K562 (cell line): ENCODE measurements around the gene ADAMTS15. TPM values are rescaled to one million over a fixed set of nuclear protein-coding genes. Genes with fewer than 3 reads are reported as not detected.

ENCODE experiments used
- CHD7 ChIP-seq: fragments of 200-600 bp; sonication (generic); IDR thresholded peaks from one replicate; pipeline ENCODE4 v1.6.1; 2012; ENCODE audit warnings: mild to moderate bottlenecking, low read depth, low read length, inconsistent platforms
- PTRF ChIP-seq: fragments of 450-650 bp; IDR thresholded peaks from 2 replicates; pipeline ENCODE4 v1.6.1; 2016; ENCODE audit warnings: mild to moderate bottlenecking, missing genetic modification characterization, missing compliant biosample characterization
- RBM17 ChIP-seq: fragments of 200-400 bp; formaldehyde crosslinking; IDR thresholded peaks from 2 replicates; pipeline ENCODE4 v1.6.1; 2017; ENCODE audit warnings: low read depth, mild to moderate bottlenecking, low read length, borderline replicate concordance
- TSC22D4 ChIP-seq: fragments of 450-650 bp; IDR thresholded peaks from 2 replicates; pipeline ENCODE4 v1.6.1; 2016; ENCODE audit warnings: missing genetic modification characterization, missing biosample characterization, control low read depth
- polyA plus RNA-seq, 8 experiments: library from polyadenylated mRNA; depleted of rRNA in 4 of 8; stranded (reverse) in 5 of 8; unstranded in 3 of 8; fragments of >200 nt; fragmentation: Nextera tagmentation in 2 of 8; fragmentation: Illumina TruSeq in 1 of 8; extraction: Ambion mirVana in 2 of 8; extraction: Trizol in 1 of 8; gene quantifications; 2 replicates each; pipeline versions ENCODE4 v1.2.1 to v1.2.3, GENCODE V29; 2011 to 2014; ENCODE audit warnings: inconsistent platforms in 1 of 8, missing spikeins in 1 of 8
- total RNA-seq, 7 experiments: library from RNA; depleted of rRNA in 6 of 7; stranded (reverse); fragments of >200 nt in 6 of 7; fragmentation: Illumina TruSeq in 2 of 7; extraction: Trizol in 2 of 7; gene quantifications; 2 replicates each; pipeline versions ENCODE4 v1.2.1 to v1.2.3, GENCODE V29; 2011 to 2021; ENCODE audit warnings: low replicate concordance in 1 of 7
- TF ChIP-seq, protein P1 (sequence below), 2 experiments: IDR thresholded peaks; 2 replicates each; pipeline ENCODE4 v1.6.1; 2011; ENCODE audit warnings: borderline replicate concordance in 1 of 2, control low read depth in 1 of 2, low read depth in 1 of 2, low read length in 1 of 2, mild to moderate bottlenecking in 1 of 2, mixed read lengths in 1 of 2, moderate library complexity in 1 of 2; ENCODE audit not compliant: insufficient read depth in 1 of 2, insufficient read length in 1 of 2, poor library complexity in 1 of 2, severe bottlenecking in 1 of 2; ENCODE audit errors: extremely low read depth in 1 of 2

Gene ADAMTS15
- total and polyA plus RNA-seq, 9 of the 15 experiments (the other 6 are each of a cell fraction or from before 2014, with no cell fraction given), result 0.04 TPM; not detected in 8

DNA sequence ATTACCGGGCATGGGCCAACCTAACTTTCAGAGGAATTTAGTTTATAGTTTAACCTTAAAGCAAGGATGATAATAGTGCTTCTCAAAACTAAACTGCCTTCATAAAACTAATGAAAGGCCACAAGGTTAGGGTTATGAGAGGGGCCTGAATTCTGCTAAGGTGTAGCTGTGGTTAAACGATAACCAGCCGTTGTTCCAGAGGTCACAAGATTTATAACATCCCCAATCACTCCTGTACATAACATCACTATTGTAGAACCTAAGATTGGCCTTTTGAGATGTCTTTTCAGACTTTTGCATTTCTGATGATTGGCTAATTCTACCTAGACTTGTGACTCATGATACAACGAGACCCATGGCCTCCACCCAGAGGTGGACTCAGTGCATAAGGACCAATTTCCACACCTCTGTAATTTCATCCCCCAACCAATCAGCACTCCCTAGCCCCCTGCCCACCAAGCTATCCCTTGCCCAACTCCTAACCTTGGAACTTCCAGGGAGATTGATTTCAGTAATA, 69.8 kb downstream of the ADAMTS15 start (continued):
- TF ChIP-seq CHD7, result no peak
- TF ChIP-seq TSC22D4 (tag), result no peak
- TF ChIP-seq, protein P1, sequence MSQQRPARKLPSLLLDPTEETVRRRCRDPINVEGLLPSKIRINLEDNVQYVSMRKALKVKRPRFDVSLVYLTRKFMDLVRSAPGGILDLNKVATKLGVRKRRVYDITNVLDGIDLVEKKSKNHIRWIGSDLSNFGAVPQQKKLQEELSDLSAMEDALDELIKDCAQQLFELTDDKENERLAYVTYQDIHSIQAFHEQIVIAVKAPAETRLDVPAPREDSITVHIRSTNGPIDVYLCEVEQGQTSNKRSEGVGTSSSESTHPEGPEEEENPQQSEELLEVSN (IDR thresholded peaks at IDR 0.05; ENCODE audit: borderline replicate concordance in 1 of 2, extremely low read depth in 1 of 2, insufficient read depth in 1 of 2, insufficient read length in 1 of 2, low read depth in 1 of 2, low read length in 1 of 2, poor library complexity in 1 of 2, severe bottlenecking in 1 of 2), result no peak
- TF ChIP-seq RBM17, result no peak
- no peak for TF ChIP-seq PTRF
